Sigmoid colon (tissue), 7 donors: Measurements from ENCODE around the gene GCDH. TPM values are rescaled to one million over a fixed set of nuclear protein-coding genes. Genes with fewer than 3 reads are reported as not detected.
A peak's percentile ranks its signal among the peaks of the same experiment; 100 is the strongest.

ENCODE experiments used
- DNase-seq: peaks from one replicate; pipeline ENCODE4 v3.0.0-alpha.2; 2019
- H3K27ac ChIP-seq, 4 donors: fragments of 200-600 bp; sonication (generic); one replicate each; pipeline ENCODE4 v1.5.1; 2016 to 2019; ENCODE audit warnings: mild to moderate bottlenecking in 1 of 4
- H3K27me3 ChIP-seq, 3 donors: fragments of 200-600 bp; sonication (generic); one replicate each; pipeline ENCODE4 v1.5.1; 2019; ENCODE audit warnings: mild to moderate bottlenecking in 1 of 3
- H3K36me3 ChIP-seq, 4 donors: fragments of 200-600 bp; sonication (generic); one replicate each; pipeline ENCODE4 v1.5.1; 2016 to 2019
- H3K4me1 ChIP-seq, 4 donors: fragments of 200-600 bp; sonication (generic); one replicate each; pipeline ENCODE4 v1.5.1; 2017 to 2019
- H3K4me3 ChIP-seq, 4 donors: fragments of 200-600 bp; sonication (generic); one replicate each; pipeline ENCODE4 v1.5.1; 2017 to 2019; ENCODE audit warnings: mild to moderate bottlenecking in 2 of 4, moderate library complexity in 1 of 4
- H3K9me3 ChIP-seq, 4 donors: fragments of 200-600 bp in 3 of 4; sonication (generic) in 3 of 4; one replicate each; pipeline versions ENCODE4 v1.5.1 to v1.6.1; 2013 to 2019
- CTCF ChIP-seq, 4 experiments: fragments of 450-650 bp in 3 of 4; fragments of 200-600 bp in 1 of 4; IDR thresholded peaks; one replicate each; pipeline ENCODE4 v1.5.1; 2016 to 2019; ENCODE audit warnings: antibody characterized with exemption in 4 of 4, mild to moderate bottlenecking in 3 of 4, moderate library complexity in 2 of 4
- EP300 ChIP-seq, 4 donors: sonication (generic); formaldehyde crosslinking; IDR thresholded peaks; one replicate each; pipeline ENCODE4 v1.6.1; 2017; ENCODE audit warnings: antibody characterized with exemption in 4 of 4
- POLR2A ChIP-seq, 2 donors: fragments of 450-650 bp; IDR thresholded peaks; one replicate each; pipeline ENCODE4 v1.6.1; 2016; ENCODE audit warnings: antibody characterized with exemption in 2 of 2, mild to moderate bottlenecking in 2 of 2, moderate library complexity in 2 of 2
- POLR2AphosphoS5 ChIP-seq, 4 donors: sonication (generic); formaldehyde crosslinking; IDR thresholded peaks; one replicate each; pipeline ENCODE4 v1.6.1; 2017; ENCODE audit warnings: antibody characterized with exemption in 4 of 4
- WGBS, 2 donors: extraction: QIAGEN DNeasy Blood & Tissue Kit; methylation state at CpG; one replicate each; pipeline ENCODE4 v1.1.7; 2013; 5-methylcytosine and 5-hydroxymethylcytosine counted together
- intact Hi-C: fragments of 100-400 bp; cut with DNase I; formaldehyde crosslinking; loops from one replicate; pipeline ENCODE4 v1.15.1; 2023
- polyA plus RNA-seq, 3 donors: library from polyadenylated mRNA; stranded (reverse); fragments of 200-250 nt; gene quantifications; one replicate each; pipeline ENCODE4 v1.2.3, GENCODE V29; 2013
- total RNA-seq, 4 donors: library from RNA; depleted of rRNA; stranded (reverse); fragments of >200 nt; gene quantifications; one replicate each; pipeline ENCODE4 v1.1.0, GENCODE V29; 2016
- donor health status: healthy with polysubstance abuse.
- donor health status: Bipolar disorder and iron deficiency.
- donor health status: healthy.

Gene GCDH
- total and polyA plus RNA-seq, 7 donors: 10.8 to 85.0 (median 27.1) TPM

GRCh38 chr19:12939975-12940423 lies 49.0 kb downstream of the GCDH start:
- 62 to 68% methylated on average over 10 of the region's 10 CpGs for WGBS, 2 donors
- no peak for DNase-seq
- Histone ChIP-seq H3K4me3 (peak overlapping the region in 2 of 4 donors; percentile 69 to 100), H3K9me3 (no peaks in the 10 kb centered on the region), H3K27me3 (no peaks in the 10 kb centered on the region), H3K36me3 (peaks cover 31 to 54% (median 39%) of the 10 kb centered on the region in 4 donors), H3K4me1 (peaks cover 0 to 57% (median 34%) of the 10 kb centered on the region in 4 donors), H3K27ac (peak overlapping the region; percentile 40 to 98 (median 96))
- intact Hi-C loops: no loop called here
- TF ChIP-seq CTCF (IDR thresholded peaks at IDR 0.05): no peak
- no peak for TF ChIP-seq POLR2AphosphoS5 (IDR thresholded peaks at IDR 0.05)
- TF ChIP-seq EP300 (IDR thresholded peaks at IDR 0.05): no peak
- TF ChIP-seq POLR2A (IDR thresholded peaks at IDR 0.05): no peak

- intact Hi-C loops: no loop called here
- Histone ChIP-seq H3K4me3 (no peak overlapping the region), H3K4me1 (peaks cover 0 to 61% (median 34%) of the 10 kb centered on the region in 4 donors), H3K27ac (peak overlapping the region in 3 of 4 donors; percentile 40 to 98 (median 96)), H3K36me3 (peaks cover 31 to 54% (median 39%) of the 10 kb centered on the region in 4 donors), H3K9me3 (no peaks in the 10 kb centered on the region), H3K27me3 (no peaks in the 10 kb centered on the region)
- WGBS, 2 donors: 85 to 89% methylated on average over 2 of the region's 2 CpGs
- TF ChIP-seq EP300 (IDR thresholded peaks at IDR 0.05) (no peak), POLR2AphosphoS5 (IDR thresholded peaks at IDR 0.05) (no peak), CTCF (IDR thresholded peaks at IDR 0.05) (no peak), POLR2A (IDR thresholded peaks at IDR 0.05) (no peak)
- DNase-seq: no peak
These were observed 49.9 kb downstream of the GCDH start for GRCh38 chr19:12940897-12941296.

GRCh38 chr19:12943437-12944044 lies 52.6 kb downstream of the GCDH start:
- Histone ChIP-seq H3K36me3 (peaks cover 41 to 65% (median 47%) of the 10 kb centered on the region in 4 donors), H3K27ac (peak overlapping the region in 3 of 4 donors; percentile 9 to 99 (median 35)), H3K27me3 (no peaks in the 10 kb centered on the region), H3K9me3 (no peaks in the 10 kb centered on the region), H3K4me1 (peaks cover 0 to 69% (median 40%) of the 10 kb centered on the region in 4 donors), H3K4me3 (no peak overlapping the region)
- no peak for DNase-seq
- intact Hi-C loops: no loop called here
- 81 to 84% methylated on average over 18 of the region's 18 CpGs for WGBS, 2 donors
- TF ChIP-seq EP300 (IDR thresholded peaks at IDR 0.05) (no peak), POLR2A (IDR thresholded peaks at IDR 0.05) (no peak), POLR2AphosphoS5 (IDR thresholded peaks at IDR 0.05) (no peak), CTCF (IDR thresholded peaks at IDR 0.05) (no peak)

GRCh38 chr19:12944104-12944674 lies 53.2 kb downstream of the GCDH start:
- Histone ChIP-seq H3K4me1 (peaks cover 0 to 66% (median 40%) of the 10 kb centered on the region in 4 donors), H3K4me3 (no peak overlapping the region), H3K36me3 (peaks cover 47 to 72% (median 54%) of the 10 kb centered on the region in 4 donors), H3K9me3 (no peaks in the 10 kb centered on the region), H3K27me3 (no peaks in the 10 kb centered on the region), H3K27ac (peak overlapping the region in 3 of 4 donors; percentile 93 to 99 (median 95))
- 60 to 74% methylated on average over 2 of the region's 2 CpGs for WGBS, 2 donors
- TF ChIP-seq POLR2A (IDR thresholded peaks at IDR 0.05) (no peak), CTCF (IDR thresholded peaks at IDR 0.05) (no peak), EP300 (IDR thresholded peaks at IDR 0.05) (no peak), POLR2AphosphoS5 (IDR thresholded peaks at IDR 0.05) (no peak)
- intact Hi-C loops: no loop called here
- DNase-seq: no peak
